ENCODE data around the gene HOMER2. TPM values are rescaled to one million over a fixed set of nuclear protein-coding genes. Genes with fewer than 3 reads are reported as not detected.

HOMER2 gene
- total and polyA plus RNA-seq, 9 of the 15 experiments (the other 6 are each of a cell fraction or from before 2014, with no cell fraction given), result 0.13 to 0.47 (median 0.29) TPM; not detected in 1

- intact Hi-C loops (cut with micrococcal nuclease) (no loop called here), in situ Hi-C loops (cut with MboI) (no loop called here)
- no peak overlapping the region; a peak in 1 of 4 replicates for H3K9ac ChIP-seq (ENCODE audit: insufficient read depth in 1 of 2, low read depth in 2 of 2, low read length in 2 of 2)
- no peak for FAIRE-seq
- DNase-seq (ENCODE audit: extremely low read depth in 1 of 4, low spot score in 3 of 4), result no peak
- WGBS (ENCODE audit: insufficient coverage, low coverage, missing lambda C conversion rate), result 6% methylated on average over 7 of the region's 7 CpGs
- H3K27ac ChIP-seq (ENCODE audit: extremely low read depth, low read depth, low read length), result no peak overlapping the region
- H3K4me2 ChIP-seq (ENCODE audit: insufficient read depth, low read length), result no peak overlapping the region
- no peaks in the 10 kb centered on the region for H4K20me1 ChIP-seq (replicated peaks; ENCODE audit: control insufficient read depth, insufficient read depth, low read length)
- peaks cover 0 to 7% of the 10 kb centered on the region in 2 experiments; a peak in 3 of 5 replicates for H3K4me1 ChIP-seq (replicated peaks in 1 of 2; ENCODE audit: control insufficient read depth in 2 of 2, insufficient read depth in 2 of 2, low read length in 2 of 2)
- BruUV-seq (replicated peaks), result no TSS peak
- H3K36me3 ChIP-seq (ENCODE audit: control insufficient read depth, insufficient read depth, low read length), result no peaks in the 10 kb centered on the region
- no peaks in the 10 kb centered on the region for H3K79me2 ChIP-seq (ENCODE audit: control insufficient read depth, insufficient read depth, low read length)
- ChIA-PET CTCF (ENCODE audit: low intra/inter-chr PET ratio) (no interaction called here), POLR2A (no interaction called here)
- H2AFZ ChIP-seq (ENCODE audit: low read depth, low read length), result no peak overlapping the region
- no peak for ATAC-seq
- no peak for TF ChIP-seq NR3C1 (CRISPR knock-in tag; IDR thresholded peaks at IDR 0.05)
- no peak for TF ChIP-seq ZBTB5 (IDR thresholded peaks at IDR 0.05)
- TF ChIP-seq PREB (CRISPR knock-in tag; IDR thresholded peaks at IDR 0.05), result no peak
- TF ChIP-seq ZNF512 (tag; IDR thresholded peaks at IDR 0.05), result no peak
- TF ChIP-seq ZNF165 (CRISPR knock-in tag; IDR thresholded peaks at IDR 0.05; ENCODE audit: borderline replicate concordance), result no peak
- TF ChIP-seq HMGXB4 (CRISPR knock-in tag; IDR thresholded peaks at IDR 0.05), result no peak
- no peak for TF ChIP-seq CREB3 (tag; conservative IDR thresholded peaks at IDR 0.05; ENCODE audit: low read depth)
- TF ChIP-seq ZNF239 (CRISPR knock-in tag; IDR thresholded peaks at IDR 0.05), result no peak
- TF ChIP-seq CHD1 (IDR thresholded peaks at IDR 0.05; ENCODE audit: low read length), result no peak
- TF ChIP-seq PHTF2 (CRISPR knock-in tag; IDR thresholded peaks at IDR 0.05), result no peak
- no peak for TF ChIP-seq PTBP1 (IDR thresholded peaks at IDR 0.05; ENCODE audit: low read depth, low read length)
- TF ChIP-seq SFPQ (IDR thresholded peaks at IDR 0.05; ENCODE audit: low read depth, low read length), result no peak
- H3K27me3 ChIP-seq (ENCODE audit: control insufficient read depth in 2 of 2, insufficient read depth in 2 of 2, low read length in 2 of 2), result peaks cover 36 to 62% of the 10 kb centered on the region in 2 experiments
- H3K4me3 ChIP-seq, result no peak overlapping the region
- H3K9me1 ChIP-seq (ENCODE audit: control insufficient read depth, insufficient read depth, low read length), result no peaks in the 10 kb centered on the region
- H3K9me3 ChIP-seq (replicated peaks; ENCODE audit: control insufficient read depth, insufficient read depth, low read depth, low read length), result no peaks in the 10 kb centered on the region
Measured at GRCh38 chr15:82873000-82873680, 79.4 kb downstream of the HOMER2 start.

Measured in K562 (cell line).